K562 (cell line): ENCODE results near the gene PARD3. TPM values are rescaled to one million over a fixed set of nuclear protein-coding genes. Genes with fewer than 3 reads are reported as not detected.

ENCODE experiments used
- GABPB2 ChIP-seq: fragments of 250-450 bp; sonication (Bioruptor Pico); conservative IDR thresholded peaks from 2 replicates; pipeline ENCODE4 v1.5.1; 2021; ENCODE audit warnings: mild to moderate bottlenecking
- SMC3 ChIP-seq: conservative IDR thresholded peaks from 2 replicates; pipeline ENCODE4 v1.6.1; 2011; ENCODE audit warnings: low read depth, low read length, improper control_type of control experiment; ENCODE audit not compliant: insufficient read depth
- polyA plus RNA-seq, 8 experiments: library from polyadenylated mRNA; depleted of rRNA in 4 of 8; stranded (reverse) in 5 of 8; unstranded in 3 of 8; fragments of >200 nt; fragmentation: Nextera tagmentation in 2 of 8; fragmentation: Illumina TruSeq in 1 of 8; extraction: Ambion mirVana in 2 of 8; extraction: Trizol in 1 of 8; gene quantifications; 2 replicates each; pipeline versions ENCODE4 v1.2.1 to v1.2.3, GENCODE V29; 2011 to 2014; ENCODE audit warnings: inconsistent platforms in 1 of 8, missing spikeins in 1 of 8
- total RNA-seq, 7 experiments: library from RNA; depleted of rRNA in 6 of 7; stranded (reverse); fragments of >200 nt in 6 of 7; fragmentation: Illumina TruSeq in 2 of 7; extraction: Trizol in 2 of 7; gene quantifications; 2 replicates each; pipeline versions ENCODE4 v1.2.1 to v1.2.3, GENCODE V29; 2011 to 2021; ENCODE audit warnings: low replicate concordance in 1 of 7
- TF ChIP-seq, protein P1 (sequence below), 2 experiments: fragments of 450-650 bp; formaldehyde crosslinking in 1 of 2; IDR thresholded peaks; 2 replicates each; pipeline versions ENCODE4 v1.4.0 to v1.6.1; 2014 to 2020; ENCODE audit warnings: mild to moderate bottlenecking in 2 of 2, borderline replicate concordance in 1 of 2, low read depth in 1 of 2
- TF ChIP-seq, protein P2 (sequence below): fragments of 450-650 bp; IDR thresholded peaks from 2 replicates; pipeline ENCODE4 v1.6.1; 2016; ENCODE audit warnings: mild to moderate bottlenecking, moderate library complexity

The PARD3 gene
- total and polyA plus RNA-seq, 9 of the 15 experiments (the other 6 are each of a cell fraction or from before 2014, with no cell fraction given), result 2.7 to 11.7 (median 7.7) TPM

DNA sequence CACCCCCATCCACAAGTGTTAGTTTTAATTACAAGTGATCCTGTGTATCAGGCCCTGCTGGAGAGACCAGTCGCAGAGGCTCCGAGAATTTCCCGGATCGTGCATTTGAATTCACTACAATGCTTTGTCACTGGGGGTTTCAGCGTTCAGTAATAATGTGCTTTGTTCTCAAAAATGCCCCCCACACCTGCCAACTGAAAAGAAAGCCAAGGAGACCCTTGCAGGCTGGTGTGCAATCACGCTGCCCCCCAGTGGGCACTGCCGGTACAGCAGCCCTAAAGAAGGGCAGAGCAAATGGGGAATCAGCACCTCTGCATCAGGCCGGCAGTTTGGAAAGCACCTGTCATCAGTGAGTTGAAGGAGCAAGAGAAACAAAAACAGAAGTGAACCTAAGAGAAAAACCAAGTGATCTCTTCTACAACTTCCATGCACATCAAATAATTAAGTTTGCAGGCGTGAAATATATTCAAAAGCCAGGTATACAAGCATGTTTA lies 177.6 kb downstream of the PARD3 start (continued):
- TF ChIP-seq, protein P1, sequence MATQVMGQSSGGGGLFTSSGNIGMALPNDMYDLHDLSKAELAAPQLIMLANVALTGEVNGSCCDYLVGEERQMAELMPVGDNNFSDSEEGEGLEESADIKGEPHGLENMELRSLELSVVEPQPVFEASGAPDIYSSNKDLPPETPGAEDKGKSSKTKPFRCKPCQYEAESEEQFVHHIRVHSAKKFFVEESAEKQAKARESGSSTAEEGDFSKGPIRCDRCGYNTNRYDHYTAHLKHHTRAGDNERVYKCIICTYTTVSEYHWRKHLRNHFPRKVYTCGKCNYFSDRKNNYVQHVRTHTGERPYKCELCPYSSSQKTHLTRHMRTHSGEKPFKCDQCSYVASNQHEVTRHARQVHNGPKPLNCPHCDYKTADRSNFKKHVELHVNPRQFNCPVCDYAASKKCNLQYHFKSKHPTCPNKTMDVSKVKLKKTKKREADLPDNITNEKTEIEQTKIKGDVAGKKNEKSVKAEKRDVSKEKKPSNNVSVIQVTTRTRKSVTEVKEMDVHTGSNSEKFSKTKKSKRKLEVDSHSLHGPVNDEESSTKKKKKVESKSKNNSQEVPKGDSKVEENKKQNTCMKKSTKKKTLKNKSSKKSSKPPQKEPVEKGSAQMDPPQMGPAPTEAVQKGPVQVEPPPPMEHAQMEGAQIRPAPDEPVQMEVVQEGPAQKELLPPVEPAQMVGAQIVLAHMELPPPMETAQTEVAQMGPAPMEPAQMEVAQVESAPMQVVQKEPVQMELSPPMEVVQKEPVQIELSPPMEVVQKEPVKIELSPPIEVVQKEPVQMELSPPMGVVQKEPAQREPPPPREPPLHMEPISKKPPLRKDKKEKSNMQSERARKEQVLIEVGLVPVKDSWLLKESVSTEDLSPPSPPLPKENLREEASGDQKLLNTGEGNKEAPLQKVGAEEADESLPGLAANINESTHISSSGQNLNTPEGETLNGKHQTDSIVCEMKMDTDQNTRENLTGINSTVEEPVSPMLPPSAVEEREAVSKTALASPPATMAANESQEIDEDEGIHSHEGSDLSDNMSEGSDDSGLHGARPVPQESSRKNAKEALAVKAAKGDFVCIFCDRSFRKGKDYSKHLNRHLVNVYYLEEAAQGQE (IDR thresholded peaks at IDR 0.05; ENCODE audit: borderline replicate concordance), result peak; percentile 49; the same call in 1 of the 2 replicates
- TF ChIP-seq, protein P1 (CRISPR knock-in tag; IDR thresholded peaks at IDR 0.05; ENCODE audit: low read depth), result no peak
- TF ChIP-seq SMC3, result peak; percentile 53; the same call in 1 of the 2 replicates
- TF ChIP-seq, protein P2, sequence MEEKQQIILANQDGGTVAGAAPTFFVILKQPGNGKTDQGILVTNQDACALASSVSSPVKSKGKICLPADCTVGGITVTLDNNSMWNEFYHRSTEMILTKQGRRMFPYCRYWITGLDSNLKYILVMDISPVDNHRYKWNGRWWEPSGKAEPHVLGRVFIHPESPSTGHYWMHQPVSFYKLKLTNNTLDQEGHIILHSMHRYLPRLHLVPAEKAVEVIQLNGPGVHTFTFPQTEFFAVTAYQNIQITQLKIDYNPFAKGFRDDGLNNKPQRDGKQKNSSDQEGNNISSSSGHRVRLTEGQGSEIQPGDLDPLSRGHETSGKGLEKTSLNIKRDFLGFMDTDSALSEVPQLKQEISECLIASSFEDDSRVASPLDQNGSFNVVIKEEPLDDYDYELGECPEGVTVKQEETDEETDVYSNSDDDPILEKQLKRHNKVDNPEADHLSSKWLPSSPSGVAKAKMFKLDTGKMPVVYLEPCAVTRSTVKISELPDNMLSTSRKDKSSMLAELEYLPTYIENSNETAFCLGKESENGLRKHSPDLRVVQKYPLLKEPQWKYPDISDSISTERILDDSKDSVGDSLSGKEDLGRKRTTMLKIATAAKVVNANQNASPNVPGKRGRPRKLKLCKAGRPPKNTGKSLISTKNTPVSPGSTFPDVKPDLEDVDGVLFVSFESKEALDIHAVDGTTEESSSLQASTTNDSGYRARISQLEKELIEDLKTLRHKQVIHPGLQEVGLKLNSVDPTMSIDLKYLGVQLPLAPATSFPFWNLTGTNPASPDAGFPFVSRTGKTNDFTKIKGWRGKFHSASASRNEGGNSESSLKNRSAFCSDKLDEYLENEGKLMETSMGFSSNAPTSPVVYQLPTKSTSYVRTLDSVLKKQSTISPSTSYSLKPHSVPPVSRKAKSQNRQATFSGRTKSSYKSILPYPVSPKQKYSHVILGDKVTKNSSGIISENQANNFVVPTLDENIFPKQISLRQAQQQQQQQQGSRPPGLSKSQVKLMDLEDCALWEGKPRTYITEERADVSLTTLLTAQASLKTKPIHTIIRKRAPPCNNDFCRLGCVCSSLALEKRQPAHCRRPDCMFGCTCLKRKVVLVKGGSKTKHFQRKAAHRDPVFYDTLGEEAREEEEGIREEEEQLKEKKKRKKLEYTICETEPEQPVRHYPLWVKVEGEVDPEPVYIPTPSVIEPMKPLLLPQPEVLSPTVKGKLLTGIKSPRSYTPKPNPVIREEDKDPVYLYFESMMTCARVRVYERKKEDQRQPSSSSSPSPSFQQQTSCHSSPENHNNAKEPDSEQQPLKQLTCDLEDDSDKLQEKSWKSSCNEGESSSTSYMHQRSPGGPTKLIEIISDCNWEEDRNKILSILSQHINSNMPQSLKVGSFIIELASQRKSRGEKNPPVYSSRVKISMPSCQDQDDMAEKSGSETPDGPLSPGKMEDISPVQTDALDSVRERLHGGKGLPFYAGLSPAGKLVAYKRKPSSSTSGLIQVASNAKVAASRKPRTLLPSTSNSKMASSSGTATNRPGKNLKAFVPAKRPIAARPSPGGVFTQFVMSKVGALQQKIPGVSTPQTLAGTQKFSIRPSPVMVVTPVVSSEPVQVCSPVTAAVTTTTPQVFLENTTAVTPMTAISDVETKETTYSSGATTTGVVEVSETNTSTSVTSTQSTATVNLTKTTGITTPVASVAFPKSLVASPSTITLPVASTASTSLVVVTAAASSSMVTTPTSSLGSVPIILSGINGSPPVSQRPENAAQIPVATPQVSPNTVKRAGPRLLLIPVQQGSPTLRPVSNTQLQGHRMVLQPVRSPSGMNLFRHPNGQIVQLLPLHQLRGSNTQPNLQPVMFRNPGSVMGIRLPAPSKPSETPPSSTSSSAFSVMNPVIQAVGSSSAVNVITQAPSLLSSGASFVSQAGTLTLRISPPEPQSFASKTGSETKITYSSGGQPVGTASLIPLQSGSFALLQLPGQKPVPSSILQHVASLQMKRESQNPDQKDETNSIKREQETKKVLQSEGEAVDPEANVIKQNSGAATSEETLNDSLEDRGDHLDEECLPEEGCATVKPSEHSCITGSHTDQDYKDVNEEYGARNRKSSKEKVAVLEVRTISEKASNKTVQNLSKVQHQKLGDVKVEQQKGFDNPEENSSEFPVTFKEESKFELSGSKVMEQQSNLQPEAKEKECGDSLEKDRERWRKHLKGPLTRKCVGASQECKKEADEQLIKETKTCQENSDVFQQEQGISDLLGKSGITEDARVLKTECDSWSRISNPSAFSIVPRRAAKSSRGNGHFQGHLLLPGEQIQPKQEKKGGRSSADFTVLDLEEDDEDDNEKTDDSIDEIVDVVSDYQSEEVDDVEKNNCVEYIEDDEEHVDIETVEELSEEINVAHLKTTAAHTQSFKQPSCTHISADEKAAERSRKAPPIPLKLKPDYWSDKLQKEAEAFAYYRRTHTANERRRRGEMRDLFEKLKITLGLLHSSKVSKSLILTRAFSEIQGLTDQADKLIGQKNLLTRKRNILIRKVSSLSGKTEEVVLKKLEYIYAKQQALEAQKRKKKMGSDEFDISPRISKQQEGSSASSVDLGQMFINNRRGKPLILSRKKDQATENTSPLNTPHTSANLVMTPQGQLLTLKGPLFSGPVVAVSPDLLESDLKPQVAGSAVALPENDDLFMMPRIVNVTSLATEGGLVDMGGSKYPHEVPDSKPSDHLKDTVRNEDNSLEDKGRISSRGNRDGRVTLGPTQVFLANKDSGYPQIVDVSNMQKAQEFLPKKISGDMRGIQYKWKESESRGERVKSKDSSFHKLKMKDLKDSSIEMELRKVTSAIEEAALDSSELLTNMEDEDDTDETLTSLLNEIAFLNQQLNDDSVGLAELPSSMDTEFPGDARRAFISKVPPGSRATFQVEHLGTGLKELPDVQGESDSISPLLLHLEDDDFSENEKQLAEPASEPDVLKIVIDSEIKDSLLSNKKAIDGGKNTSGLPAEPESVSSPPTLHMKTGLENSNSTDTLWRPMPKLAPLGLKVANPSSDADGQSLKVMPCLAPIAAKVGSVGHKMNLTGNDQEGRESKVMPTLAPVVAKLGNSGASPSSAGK, result no peak
- TF ChIP-seq GABPB2 (CRISPR knock-in tag), result no peak
